Dendritic cell treated with granulocyte-macrophage colony-stimulating factor and Interleukin-4, amounts not matched to agents 40 ng/mL and 50 ng/mL, for 4 days (primary cell): ENCODE data around the gene ENOSF1.

Experiments used
- H3K27ac Mint-ChIP-seq: one replicate; pipeline ENCODE4 v1.8.0; 2022; ENCODE audit warnings: mild to moderate bottlenecking, mixed read lengths
- H3K27me3 Mint-ChIP-seq: one replicate; pipeline ENCODE4 v1.8.0; 2022; ENCODE audit warnings: mild to moderate bottlenecking, mixed read lengths
- H3K36me3 Mint-ChIP-seq: one replicate; pipeline ENCODE4 v1.8.0; 2022; ENCODE audit warnings: low read depth, mixed read lengths
- H3K4me1 Mint-ChIP-seq: one replicate; pipeline ENCODE4 v1.8.0; 2022; ENCODE audit warnings: low read depth, mixed read lengths
- H3K4me3 Mint-ChIP-seq: one replicate; pipeline ENCODE4 v1.8.0; 2022; ENCODE audit warnings: mild to moderate bottlenecking, moderate library complexity, mixed read lengths
- H3K9me3 Mint-ChIP-seq: one replicate; pipeline ENCODE4 v1.8.0; 2022; ENCODE audit warnings: mixed read lengths
- intact Hi-C: fragments of 100-400 bp; cut with micrococcal nuclease; formaldehyde crosslinking; loops from one replicate; pipeline ENCODE4 v1.15.0; 2022

Gene ENOSF1

DNA sequence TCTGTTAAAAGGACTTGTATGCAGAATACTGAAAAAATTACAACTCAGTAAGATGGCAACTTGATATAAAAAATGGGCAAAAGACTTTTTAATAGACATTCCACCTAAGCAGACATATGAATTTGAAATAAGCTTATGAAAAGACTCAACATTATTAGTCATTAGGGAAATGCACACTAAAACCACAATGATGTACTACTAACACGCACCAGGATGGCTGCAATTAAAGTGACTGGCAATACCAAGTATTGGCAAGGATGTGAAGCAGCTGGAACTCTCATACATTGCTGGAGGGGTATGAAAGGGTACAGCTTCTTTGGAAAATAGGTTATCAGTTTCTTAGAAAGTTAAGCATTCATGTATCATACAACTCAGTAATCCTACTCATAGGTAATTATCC, 3.2 kb upstream of the ENOSF1 start:
- Mint-ChIP-seq H3K27me3 (peaks cover 33% of the 10 kb centered on the region), H3K27ac (no peak overlapping the region), H3K4me3 (no peak overlapping the region), H3K9me3 (no peaks in the 10 kb centered on the region), H3K36me3 (no peaks in the 10 kb centered on the region), H3K4me1 (peaks cover 6% of the 10 kb centered on the region)
- intact Hi-C loops: loop anchor here (10.0 kb wide), 1 partner anchor 451 kb away; the partner anchor contains the start of gene THOC1

DNA sequence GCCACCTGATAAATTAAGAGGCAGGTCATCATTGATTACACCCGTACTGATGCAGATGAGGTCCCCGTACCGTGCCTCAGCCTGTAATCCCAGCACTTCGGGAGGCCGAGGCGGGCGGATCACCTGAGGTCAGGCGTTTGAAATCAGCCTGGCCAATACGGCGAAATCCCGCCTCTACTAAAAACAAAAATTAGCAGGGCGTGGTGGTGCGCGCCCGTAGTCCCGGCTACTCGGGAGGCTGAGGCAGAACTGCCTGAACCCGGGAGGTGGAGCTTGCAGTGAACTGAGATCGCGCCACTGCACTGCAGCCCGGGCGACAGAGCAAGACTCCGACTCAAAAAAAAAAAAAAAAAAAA, 683 bp upstream of the ENOSF1 start:
- Mint-ChIP-seq H3K27ac (peak overlapping the region; percentile 80), H3K36me3 (peaks cover 13% of the 10 kb centered on the region), H3K4me1 (peaks cover 18% of the 10 kb centered on the region), H3K9me3 (no peaks in the 10 kb centered on the region), H3K4me3 (peak overlapping the region; percentile 80), H3K27me3 (peaks cover 28% of the 10 kb centered on the region)
- intact Hi-C loops: loop anchor here (5.0 to 10.0 kb wide), 2 partner anchors 91 to 448 kb away; partner anchors contain the start of gene THOC1

GRCh38 chr18:711657-712400, 601 bp downstream of the ENOSF1 start:
- peaks cover 18% of the 10 kb centered on the region for H3K4me1 Mint-ChIP-seq
- intact Hi-C loops: loop anchor here (5.0 to 10.0 kb wide), 2 partner anchors 90 to 447 kb away; partner anchors contain the start of gene THOC1
- H3K27ac Mint-ChIP-seq: peak overlapping the region; percentile 80
- H3K9me3 Mint-ChIP-seq: no peaks in the 10 kb centered on the region
- H3K4me3 Mint-ChIP-seq: peak overlapping the region; percentile 73
- peaks cover 17% of the 10 kb centered on the region for H3K36me3 Mint-ChIP-seq
- H3K27me3 Mint-ChIP-seq: peaks cover 26% of the 10 kb centered on the region

DNA sequence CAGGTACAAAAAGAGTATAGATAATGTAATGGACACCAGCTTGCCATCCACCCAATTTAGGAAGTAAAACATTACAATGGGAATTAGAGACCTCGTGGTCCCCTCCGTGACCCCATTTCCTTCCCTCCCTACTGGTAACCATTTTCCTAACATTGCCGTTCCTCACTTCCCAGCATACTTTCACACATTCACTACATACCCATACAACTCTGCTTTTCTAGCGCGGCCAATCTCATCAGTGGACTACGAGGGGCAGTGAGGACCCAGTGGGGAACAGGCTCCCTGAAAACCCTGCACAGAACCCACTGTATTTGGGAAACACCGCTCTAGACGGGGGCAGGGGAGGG, 1.1 kb downstream of the ENOSF1 start:
- peak overlapping the region; percentile 73 for H3K4me3 Mint-ChIP-seq
- peaks cover 21% of the 10 kb centered on the region for H3K27me3 Mint-ChIP-seq
- H3K36me3 Mint-ChIP-seq: peaks cover 21% of the 10 kb centered on the region
- intact Hi-C loops: loop anchor here (5.0 to 10.0 kb wide), 2 partner anchors 89 to 446 kb away; partner anchors contain the start of gene THOC1
- H3K4me1 Mint-ChIP-seq: peaks cover 18% of the 10 kb centered on the region
- peak overlapping the region; percentile 80 for H3K27ac Mint-ChIP-seq
- H3K9me3 Mint-ChIP-seq: no peaks in the 10 kb centered on the region

DNA sequence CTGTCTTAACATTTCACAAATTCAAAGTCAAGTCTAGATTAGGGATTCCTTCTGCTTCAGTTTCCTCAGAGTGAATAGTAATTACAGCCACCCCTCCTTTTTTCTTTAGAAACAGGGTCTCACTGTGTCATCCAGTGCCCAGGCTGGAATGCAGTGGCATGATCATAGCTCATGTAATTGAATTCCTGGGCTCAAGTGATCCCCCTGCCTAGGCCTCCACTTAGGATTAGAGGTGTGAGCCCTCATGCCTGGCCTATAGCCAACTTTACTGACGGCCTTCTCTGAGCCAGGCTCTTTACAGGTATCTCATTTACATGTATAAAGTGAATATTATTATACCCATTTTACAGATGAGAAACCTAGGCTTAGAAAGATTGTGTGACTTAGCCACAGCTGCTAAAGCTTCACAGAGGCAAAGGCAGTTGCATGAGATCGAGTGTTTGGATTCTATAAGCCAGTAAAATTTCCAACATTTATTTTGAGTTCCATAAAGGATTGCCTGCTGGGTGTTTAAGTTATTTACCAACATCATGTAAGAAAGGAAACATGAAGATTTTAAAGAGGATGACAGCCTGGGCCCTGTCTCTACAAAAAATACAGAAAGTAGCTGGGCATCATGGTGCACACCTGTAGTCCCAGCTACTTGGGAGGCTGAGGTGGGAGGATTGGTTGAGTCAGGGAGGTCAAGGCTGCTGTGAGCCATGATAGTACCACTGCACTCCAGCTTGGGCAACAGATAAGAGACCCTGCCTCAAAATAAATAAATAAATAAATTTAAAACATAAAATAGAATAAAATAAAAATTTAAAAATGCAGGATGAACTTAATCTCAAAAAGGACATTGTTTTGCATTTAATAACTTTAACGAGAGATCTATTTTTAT, 1.8 kb downstream of the ENOSF1 start:
- intact Hi-C loops: loop anchor here (5.0 to 10.0 kb wide), 2 partner anchors 88 to 446 kb away; partner anchors contain the start of gene THOC1
- peaks cover 27% of the 10 kb centered on the region for H3K36me3 Mint-ChIP-seq
- peak overlapping the region; percentile 80 for H3K27ac Mint-ChIP-seq
- H3K9me3 Mint-ChIP-seq: no peaks in the 10 kb centered on the region
- H3K4me1 Mint-ChIP-seq: peaks cover 18% of the 10 kb centered on the region
- peaks cover 19% of the 10 kb centered on the region for H3K27me3 Mint-ChIP-seq
- H3K4me3 Mint-ChIP-seq: no peak overlapping the region

DNA sequence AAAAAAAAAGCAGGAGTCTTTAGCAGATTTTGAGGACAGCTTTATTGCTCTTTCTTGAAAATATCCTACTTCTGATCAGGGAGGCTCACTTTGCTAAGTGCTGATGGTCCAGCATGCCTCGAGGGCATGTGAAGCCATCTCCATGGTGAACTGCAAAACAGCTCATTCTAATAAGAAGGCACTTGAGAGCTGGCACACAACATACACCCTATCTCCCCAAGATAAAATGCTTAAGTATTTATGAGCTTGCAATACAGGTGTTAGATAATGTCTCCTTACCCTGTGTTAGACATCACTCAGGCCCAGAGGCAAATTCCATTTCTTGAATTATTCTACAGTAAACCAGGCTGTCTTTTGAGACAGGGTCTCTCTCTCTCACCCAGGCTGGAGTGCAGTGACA, 2.7 kb downstream of the ENOSF1 start:
- no peaks in the 10 kb centered on the region for H3K9me3 Mint-ChIP-seq
- H3K27me3 Mint-ChIP-seq: peaks cover 14% of the 10 kb centered on the region
- peaks cover 18% of the 10 kb centered on the region for H3K4me1 Mint-ChIP-seq
- H3K27ac Mint-ChIP-seq: no peak overlapping the region
- peaks cover 36% of the 10 kb centered on the region for H3K36me3 Mint-ChIP-seq
- intact Hi-C loops: loop anchor here (5.0 to 10.0 kb wide), 2 partner anchors 87 to 445 kb away; partner anchors contain the start of gene THOC1
- H3K4me3 Mint-ChIP-seq: no peak overlapping the region

DNA sequence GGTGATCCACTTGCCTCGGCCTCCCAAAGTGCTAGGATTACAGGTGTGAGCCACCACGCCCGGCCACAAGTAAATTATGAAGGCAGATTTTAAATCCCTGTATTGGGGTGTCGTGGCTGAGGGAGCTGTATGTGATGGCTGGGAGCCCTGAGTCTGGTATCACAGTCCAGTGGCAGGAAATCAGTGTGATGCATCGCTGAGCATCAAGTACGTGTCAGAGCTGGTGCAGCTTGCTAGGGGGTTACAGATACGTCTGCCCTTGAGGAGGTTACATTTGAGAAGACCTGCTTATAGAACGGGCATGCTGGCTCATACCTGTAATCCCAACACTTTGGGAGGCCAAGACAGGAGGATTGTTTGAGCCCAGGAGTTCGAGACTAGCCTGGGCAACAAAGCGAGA, 4.3 kb downstream of the ENOSF1 start:
- H3K4me1 Mint-ChIP-seq: peaks cover 27% of the 10 kb centered on the region
- no peak overlapping the region for H3K27ac Mint-ChIP-seq
- H3K4me3 Mint-ChIP-seq: no peak overlapping the region
- no peaks in the 10 kb centered on the region for H3K9me3 Mint-ChIP-seq
- intact Hi-C loops: no loop called here
- H3K36me3 Mint-ChIP-seq: peaks cover 53% of the 10 kb centered on the region
- H3K27me3 Mint-ChIP-seq: peaks cover 5% of the 10 kb centered on the region

DNA sequence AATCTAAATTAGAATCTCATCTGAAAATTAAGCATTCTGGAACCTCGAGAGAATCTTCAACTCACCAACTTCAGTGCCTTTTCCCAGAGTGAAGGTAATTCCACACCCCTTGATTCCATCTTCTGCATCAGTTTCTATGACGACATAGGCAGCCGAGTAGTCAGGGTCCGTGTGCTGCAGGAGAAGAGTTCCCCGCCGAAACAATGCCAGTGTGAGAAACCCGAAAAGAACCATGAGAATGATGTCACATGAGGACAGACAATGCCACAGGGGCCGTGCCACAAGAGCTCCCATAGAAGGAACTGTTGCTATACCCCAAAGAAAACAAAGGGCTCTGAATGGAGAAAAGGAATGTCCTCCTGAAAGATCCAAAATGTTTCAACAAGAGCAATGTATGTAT, 6.0 kb downstream of the ENOSF1 start:
- no peaks in the 10 kb centered on the region for H3K27me3 Mint-ChIP-seq
- peaks cover 58% of the 10 kb centered on the region for H3K36me3 Mint-ChIP-seq
- intact Hi-C loops: no loop called here
- H3K27ac Mint-ChIP-seq: no peak overlapping the region
- H3K4me1 Mint-ChIP-seq: peaks cover 29% of the 10 kb centered on the region
- H3K4me3 Mint-ChIP-seq: no peak overlapping the region
- H3K9me3 Mint-ChIP-seq: no peaks in the 10 kb centered on the region

- no peaks in the 10 kb centered on the region for H3K27me3 Mint-ChIP-seq
- intact Hi-C loops: no loop called here
- no peak overlapping the region for H3K27ac Mint-ChIP-seq
- peaks cover 15% of the 10 kb centered on the region for H3K4me1 Mint-ChIP-seq
- peaks cover 55% of the 10 kb centered on the region for H3K36me3 Mint-ChIP-seq
- H3K4me3 Mint-ChIP-seq: no peak overlapping the region
- no peaks in the 10 kb centered on the region for H3K9me3 Mint-ChIP-seq
Measured at GRCh38 chr18:703213-703967, 9.0 kb downstream of the ENOSF1 start.

DNA sequence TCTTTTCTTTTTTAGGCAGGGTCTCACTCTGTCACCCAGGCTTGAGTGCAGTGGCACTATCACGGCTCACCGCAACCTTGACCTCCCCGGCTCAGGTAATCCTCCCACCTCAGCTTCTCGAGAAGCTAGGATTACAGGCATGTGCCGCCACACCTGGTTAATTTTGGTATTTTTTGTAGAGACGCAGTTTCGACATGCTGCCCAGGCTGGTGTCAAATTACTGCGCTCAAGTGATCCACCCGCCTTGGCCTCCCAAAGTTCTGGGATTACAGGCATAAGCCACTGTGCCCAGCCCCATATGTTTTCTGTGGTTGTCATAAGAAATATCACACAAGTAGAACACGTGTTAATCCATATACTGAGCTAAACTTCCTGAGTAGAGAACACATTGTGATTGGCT, 14.6 kb downstream of the ENOSF1 start:
- Mint-ChIP-seq H3K36me3 (peaks cover 50% of the 10 kb centered on the region), H3K9me3 (no peaks in the 10 kb centered on the region), H3K4me3 (no peak overlapping the region), H3K27me3 (no peaks in the 10 kb centered on the region), H3K27ac (no peak overlapping the region), H3K4me1 (peaks cover 2% of the 10 kb centered on the region)
- intact Hi-C loops: no loop called here

DNA sequence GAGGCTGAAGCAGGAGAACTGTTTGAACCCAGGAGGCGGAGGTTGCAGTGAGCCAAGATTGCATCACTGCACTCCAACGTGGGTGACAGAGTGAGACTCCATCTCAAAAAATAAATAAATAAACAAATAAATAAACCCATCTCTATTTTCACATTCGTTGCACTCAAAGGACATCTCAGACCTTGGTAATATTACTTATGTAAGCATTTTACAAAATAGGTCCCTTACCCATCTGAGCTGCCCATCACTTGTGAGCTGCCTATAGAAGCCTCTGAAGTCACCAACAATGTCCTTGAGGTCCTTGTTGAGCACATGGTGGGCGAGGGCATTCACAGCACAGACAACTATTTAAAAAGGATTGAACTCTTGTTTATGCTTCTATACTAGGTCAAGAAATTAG, 15.4 kb downstream of the ENOSF1 start:
- Mint-ChIP-seq H3K27me3 (no peaks in the 10 kb centered on the region), H3K4me1 (no peaks in the 10 kb centered on the region), H3K36me3 (peaks cover 56% of the 10 kb centered on the region), H3K27ac (no peak overlapping the region), H3K9me3 (no peaks in the 10 kb centered on the region), H3K4me3 (no peak overlapping the region)
- intact Hi-C loops: no loop called here

GRCh38 chr18:693466-694187, 18.8 kb downstream of the ENOSF1 start:
- Mint-ChIP-seq H3K27ac (no peak overlapping the region), H3K27me3 (no peaks in the 10 kb centered on the region), H3K4me3 (no peak overlapping the region), H3K36me3 (peaks cover 80% of the 10 kb centered on the region), H3K4me1 (no peaks in the 10 kb centered on the region), H3K9me3 (no peaks in the 10 kb centered on the region)
- intact Hi-C loops: no loop called here

DNA sequence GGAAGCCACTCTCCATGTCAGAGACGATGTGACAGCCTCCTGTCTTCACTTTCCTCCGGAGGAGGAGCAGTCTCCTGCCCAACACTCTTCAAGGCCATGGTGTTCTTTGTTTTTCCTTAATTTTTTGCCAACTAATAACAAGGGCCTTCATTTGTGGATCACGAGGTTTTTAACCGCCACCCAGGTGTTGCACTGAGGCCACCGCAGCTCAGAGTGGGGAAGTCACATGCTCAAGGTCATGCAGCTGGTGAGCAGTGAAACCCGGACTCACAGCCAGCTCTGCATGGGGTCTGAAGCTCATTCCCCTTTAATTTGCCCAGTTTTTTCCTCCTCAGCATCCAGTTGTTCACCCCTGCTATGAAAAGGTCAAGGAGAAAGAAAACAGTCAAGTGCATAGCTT, 19.6 kb downstream of the ENOSF1 start:
- Mint-ChIP-seq H3K27me3 (no peaks in the 10 kb centered on the region), H3K36me3 (peaks cover 77% of the 10 kb centered on the region), H3K27ac (no peak overlapping the region), H3K9me3 (no peaks in the 10 kb centered on the region), H3K4me3 (no peak overlapping the region), H3K4me1 (no peaks in the 10 kb centered on the region)
- intact Hi-C loops: no loop called here
